SH-SY5Y (cell line): ENCODE data around the gene EMC1.

Experiments used
- GATA2 ChIP-seq: IDR thresholded peaks from 2 replicates; pipeline ENCODE4 v1.6.1; 2011; ENCODE audit warnings: mild to moderate bottlenecking, low read depth, low read length
- GATA3 ChIP-seq: IDR thresholded peaks from 2 replicates; pipeline ENCODE4 v1.6.1; 2011; ENCODE audit warnings: low read depth, mild to moderate bottlenecking, low read length, moderate library complexity

DNA sequence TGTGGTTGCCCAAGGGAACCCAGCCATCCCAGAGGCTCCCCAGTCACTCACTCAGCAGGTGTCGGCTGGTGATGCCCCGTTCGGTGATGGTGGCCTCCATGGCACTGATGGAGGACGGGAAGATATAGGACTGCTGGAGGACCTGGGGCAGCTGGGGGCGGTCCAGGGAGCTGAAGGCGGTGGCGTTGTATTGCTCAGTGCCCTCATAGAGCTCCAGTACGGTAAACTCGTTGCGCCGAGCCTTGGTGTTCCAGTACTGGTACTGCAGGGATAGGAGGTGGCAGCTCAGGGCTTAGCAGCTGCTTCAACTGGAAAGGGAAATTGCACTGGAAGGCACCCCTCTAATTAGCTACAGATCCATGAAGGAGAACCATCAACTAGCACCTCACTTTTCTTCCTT is 28.8 kb downstream of the EMC1 start:
- TF ChIP-seq GATA2 (no peak), GATA3 (no peak)
